Activated T-cell treated with anti-CD3 and anti-CD28 coated beads, Interleukin-2, amount 50 U/mL, for 1 hour (primary cell): ENCODE data around the gene MAP1LC3C.
"Not testable (repeated sequence)": the region's sequence is repeated elsewhere in the genome, so short reads cannot be mapped to it uniquely, and the experiment has no call there.

Experiments used
- DNase-seq: peaks from one replicate; pipeline ENCODE4 v3.0.0-alpha.2; 2020

The MAP1LC3C gene

GRCh38 chr1:241990040-241990439 lies 8.9 kb downstream of the MAP1LC3C start:
- no peak for DNase-seq

GRCh38 chr1:241988389-241988930 lies 10.4 kb downstream of the MAP1LC3C start:
- not testable (repeated sequence) for DNase-seq

- DNase-seq = no peak
Observed at GRCh38 chr1:241985787-241986186, 13.1 kb downstream of the MAP1LC3C start.

- no peak for DNase-seq
Observed at GRCh38 chr1:241979926-241980325, 19.0 kb downstream of the MAP1LC3C start.

GRCh38 chr1:241979071-241979470 lies 19.8 kb downstream of the MAP1LC3C start:
- DNase-seq = no peak

GRCh38 chr1:241976229-241976628 lies 22.7 kb downstream of the MAP1LC3C start:
- DNase-seq = no peak

GRCh38 chr1:241972703-241973369 lies 26.1 kb downstream of the MAP1LC3C start:
- no peak for DNase-seq

- DNase-seq = no peak
Observed at GRCh38 chr1:241968611-241969010, 30.3 kb downstream of the MAP1LC3C start.

GRCh38 chr1:241964550-241965282 lies 34.2 kb downstream of the MAP1LC3C start:
- no peak for DNase-seq

GRCh38 chr1:241963722-241964121 lies 35.2 kb downstream of the MAP1LC3C start:
- no peak for DNase-seq

- DNase-seq = no peak
Observed at GRCh38 chr1:241962153-241962552, 36.7 kb downstream of the MAP1LC3C start.

- no peak for DNase-seq
Observed at GRCh38 chr1:241957692-241958494, 41.0 kb downstream of the MAP1LC3C start, which contains the start of gene BECN2. BECN2 (plus strand) TSS chr1:241957767; CDS start chr1:241957767, 0 bp downstream.

GRCh38 chr1:241950390-241950789 lies 48.5 kb downstream of the MAP1LC3C start:
- DNase-seq = no peak

GRCh38 chr1:241947354-241947753 lies 51.5 kb downstream of the MAP1LC3C start:
- no peak for DNase-seq
